Limb (tissue), 2 donors: Measurements from ENCODE around the gene DTD1.

Experiments
- DNase-seq, 2 donors: peaks; one replicate each; pipeline ENCODE4 v3.0.0-alpha.2; 2016; ENCODE audit errors: extremely low spot score in 2 of 2

Gene DTD1

DNA sequence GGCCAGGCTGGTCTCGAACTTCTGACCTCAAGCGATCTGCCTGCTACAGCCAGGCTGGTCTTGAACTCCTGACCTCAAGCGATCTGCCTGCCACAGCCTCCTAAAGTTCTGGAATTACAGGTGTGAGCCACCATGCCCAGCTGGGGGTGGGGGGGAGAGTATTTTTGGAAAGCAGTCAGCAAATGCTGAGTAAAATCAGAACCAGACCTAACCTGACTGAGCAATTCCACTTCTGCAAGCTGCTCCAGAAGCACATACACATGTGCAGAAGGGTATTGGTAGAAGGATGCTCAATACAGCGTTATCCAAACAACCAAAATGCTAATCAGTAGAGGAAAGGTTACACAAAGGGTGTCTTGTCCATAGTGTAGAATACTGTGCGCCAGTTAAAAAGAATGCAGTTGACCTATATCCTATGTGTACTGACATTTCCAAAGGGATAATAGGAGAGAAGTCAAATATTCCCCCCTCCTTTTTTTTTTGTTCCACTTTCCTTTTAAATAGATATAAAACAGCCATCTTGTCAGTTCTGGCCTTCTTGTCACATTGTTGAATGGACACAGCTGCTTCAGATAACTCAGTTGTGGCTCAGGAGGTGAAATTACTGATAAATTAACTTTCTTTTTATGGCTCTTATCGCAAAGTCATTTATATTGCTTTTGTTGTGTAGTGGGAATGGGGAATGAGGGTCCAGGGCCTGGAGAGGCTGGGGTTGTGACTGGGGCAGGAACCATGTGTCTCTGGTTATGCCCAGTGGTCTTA lies 74.6 kb downstream of the DTD1 start:
- no peak for DNase-seq

GRCh38 chr20:18663932-18664331 lies 76.1 kb downstream of the DTD1 start:
- no peak for DNase-seq

- no peak for DNase-seq
These were observed 77.3 kb downstream of the DTD1 start for GRCh38 chr20:18665135-18665534.

GRCh38 chr20:18666803-18667415 lies 79.1 kb downstream of the DTD1 start:
- no peak for DNase-seq

DNA sequence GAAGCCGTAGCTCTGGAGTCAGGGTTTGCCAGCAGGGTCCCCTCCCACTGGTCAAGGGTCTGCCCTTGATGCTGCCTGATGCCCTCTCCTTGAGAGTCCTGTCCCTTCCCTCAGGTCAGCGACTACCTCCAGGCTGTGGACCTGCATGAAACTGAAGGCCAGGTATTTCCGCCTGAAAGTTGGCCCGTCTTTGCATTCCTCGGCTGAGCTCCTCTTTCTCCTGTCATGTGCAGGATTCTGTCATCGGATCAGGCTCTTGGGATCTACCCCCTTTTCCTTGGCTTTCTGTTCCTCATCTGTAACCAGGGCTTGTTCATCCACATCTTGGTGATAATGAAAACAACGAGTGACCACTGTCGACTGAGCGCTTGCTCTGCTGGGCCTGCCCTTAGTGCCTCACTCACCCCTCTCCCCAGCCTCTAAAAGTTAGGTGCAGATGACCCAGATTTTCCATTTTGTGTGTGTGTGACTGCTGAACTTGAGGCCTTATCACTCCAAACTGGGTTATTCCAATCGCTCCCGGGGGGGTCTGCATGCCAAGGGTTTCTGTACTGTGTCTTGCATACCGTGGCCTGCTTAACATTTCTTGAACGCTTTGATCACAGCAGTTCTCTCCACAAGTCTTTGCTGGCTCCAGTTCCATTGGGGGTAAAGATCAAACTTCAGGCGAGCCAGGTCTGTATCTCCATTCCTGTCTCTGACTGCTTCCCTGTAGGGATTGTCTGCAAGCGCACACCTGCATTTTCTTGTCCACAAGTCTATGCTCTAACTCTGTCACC lies 81.6 kb downstream of the DTD1 start:
- no peak for DNase-seq

- DNase-seq = no peak
These were observed 83.4 kb downstream of the DTD1 start for GRCh38 chr20:18671203-18671710.

- no peak for DNase-seq
These were observed 85.0 kb downstream of the DTD1 start for GRCh38 chr20:18672834-18673233.

GRCh38 chr20:18676396-18676795 lies 88.5 kb downstream of the DTD1 start:
- DNase-seq = no peak

DNA sequence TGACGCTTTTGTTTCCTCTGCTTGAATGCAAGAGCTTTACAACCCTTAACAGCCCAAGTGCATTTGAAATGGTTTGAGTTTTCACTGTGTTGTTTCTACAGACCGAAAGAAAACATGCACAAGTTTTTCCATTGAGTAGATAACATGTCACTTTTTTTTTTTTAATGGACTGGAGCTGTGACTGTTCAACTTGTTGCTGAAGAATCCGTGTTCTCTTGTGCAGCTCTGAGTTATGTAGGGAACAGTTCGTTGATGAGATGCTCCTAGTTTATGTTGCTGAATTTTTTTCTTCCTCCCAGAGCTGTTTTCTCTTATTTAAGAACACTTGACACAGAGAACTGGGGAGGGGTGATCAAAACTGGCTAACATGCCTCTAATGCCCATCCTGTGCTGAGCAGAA lies 89.3 kb downstream of the DTD1 start:
- no peak for DNase-seq

DNA sequence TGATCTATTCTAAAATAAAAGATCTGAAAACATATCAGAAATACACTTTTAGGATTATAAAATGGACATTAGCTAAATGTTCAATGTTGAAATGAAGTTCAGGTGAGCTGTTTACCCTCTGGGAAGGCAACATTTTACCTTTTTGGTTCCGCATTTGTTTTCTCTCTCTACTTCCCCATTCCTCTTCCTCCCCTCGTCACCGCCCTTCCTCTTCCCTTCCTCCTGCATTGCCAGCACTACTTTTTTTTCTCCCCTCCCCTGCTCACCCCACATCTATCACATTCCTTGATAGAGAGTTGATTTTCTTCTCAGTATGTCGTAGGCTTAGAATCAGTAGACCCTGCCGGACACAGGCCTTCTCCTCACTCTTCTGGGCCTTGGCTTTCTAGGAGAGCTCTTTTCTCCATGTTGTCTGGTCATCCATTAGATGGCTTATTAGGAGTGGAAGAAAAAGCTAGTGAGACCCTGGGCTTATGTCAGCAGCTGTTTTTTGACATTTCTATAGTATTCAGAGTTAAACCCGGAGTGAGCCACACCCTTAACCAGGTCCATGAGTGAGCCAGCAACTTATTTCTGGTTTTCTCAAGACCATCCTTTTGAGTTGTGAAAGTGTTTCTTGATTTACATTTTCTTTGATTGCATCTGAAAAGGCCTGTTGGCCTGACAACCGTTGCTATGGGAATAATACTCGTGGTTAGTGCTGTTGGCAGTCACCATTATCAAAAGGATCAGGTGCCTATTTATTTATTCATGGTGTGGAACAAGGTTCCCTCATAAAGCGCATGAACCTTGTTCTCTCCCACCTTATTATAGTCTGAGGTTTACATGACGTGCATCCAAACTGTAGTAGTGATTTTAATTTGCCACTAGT lies 90.9 kb downstream of the DTD1 start:
- DNase-seq = no peak

DNA sequence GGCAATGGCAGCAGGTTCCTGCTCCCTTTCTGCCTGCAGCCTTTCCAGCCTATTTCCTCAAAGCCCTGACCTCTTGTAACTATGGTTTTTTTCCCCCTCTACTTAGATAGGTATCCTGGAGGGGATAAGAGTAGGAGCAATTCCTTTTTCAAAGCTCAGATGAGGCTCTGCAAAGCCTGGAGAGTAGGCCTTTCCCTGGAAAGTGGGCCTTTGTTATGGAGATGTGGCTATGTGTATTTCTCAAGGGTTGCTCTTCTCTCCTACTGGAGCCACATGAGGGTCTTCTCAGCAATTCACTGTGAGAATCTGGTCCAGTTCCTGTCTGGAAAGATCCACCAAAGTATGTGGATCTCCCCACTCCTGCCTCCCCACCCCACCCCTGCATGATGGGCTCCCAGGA lies 96.0 kb downstream of the DTD1 start:
- DNase-seq = no peak

DNA sequence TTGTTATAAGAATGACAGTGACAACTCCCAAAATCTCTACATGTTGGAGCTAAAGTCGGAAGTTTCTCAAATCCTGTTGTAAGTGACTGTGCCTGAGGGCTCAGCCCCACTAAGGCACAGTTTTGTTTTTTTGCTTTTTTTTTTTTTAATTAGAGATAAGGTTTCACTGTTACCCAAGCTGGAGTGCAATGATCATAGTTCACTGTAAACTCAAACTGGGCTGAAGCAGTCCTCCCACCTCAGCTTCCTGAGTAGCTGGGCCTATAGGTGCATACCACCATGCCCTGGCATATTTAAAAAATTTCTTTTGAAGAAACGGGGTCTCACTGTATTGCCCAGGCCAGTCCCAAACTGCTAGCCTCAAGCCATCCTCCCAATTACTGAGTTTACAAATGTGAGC lies 96.9 kb downstream of the DTD1 start:
- DNase-seq = no peak

- no peak for DNase-seq
These were observed 97.6 kb downstream of the DTD1 start for GRCh38 chr20:18685406-18685805.

- no peak for DNase-seq
These were observed 98.8 kb downstream of the DTD1 start for GRCh38 chr20:18686696-18687095.

GRCh38 chr20:18688676-18689075 lies 100.8 kb downstream of the DTD1 start:
- no peak for DNase-seq

DNA sequence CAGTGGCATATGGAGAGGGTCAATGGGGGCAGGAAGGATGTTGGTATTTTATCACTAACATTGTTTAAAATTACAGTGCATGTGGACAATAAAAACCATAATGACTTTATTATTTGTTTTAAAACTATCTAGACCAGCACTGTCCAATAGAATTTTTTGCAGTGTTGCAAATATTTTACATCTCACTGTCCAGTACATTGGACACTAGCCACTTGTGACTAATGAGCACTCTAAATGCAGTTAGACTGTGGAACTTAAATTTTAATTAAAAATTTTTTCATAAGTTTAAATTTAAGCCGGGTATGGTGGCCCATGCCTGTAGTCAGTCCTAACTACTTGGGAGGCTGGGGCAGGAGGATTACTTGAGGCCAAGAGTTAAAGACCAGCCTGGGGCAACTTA lies 101.7 kb downstream of the DTD1 start:
- no peak for DNase-seq

GRCh38 chr20:18692447-18692846 lies 104.6 kb downstream of the DTD1 start:
- DNase-seq = no peak

DNA sequence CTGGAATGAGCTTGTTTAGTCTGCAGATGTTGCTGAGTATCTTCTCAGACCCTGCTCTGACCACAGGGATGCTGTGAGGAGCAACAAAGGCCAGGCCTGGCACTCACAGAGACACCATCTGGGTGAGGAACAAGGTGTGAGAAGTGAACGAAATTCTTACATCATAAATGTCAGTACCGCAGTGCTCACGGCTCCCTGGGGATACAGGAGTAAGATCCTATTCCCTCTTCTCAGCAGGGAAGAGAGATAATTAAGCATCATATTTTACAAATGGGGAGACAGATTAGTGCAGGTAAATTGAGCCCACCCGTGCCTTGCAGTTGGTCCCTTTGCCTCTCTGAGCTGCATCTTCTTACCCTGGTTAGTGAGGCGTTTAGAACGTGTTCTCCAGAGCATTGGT lies 106.2 kb downstream of the DTD1 start:
- no peak for DNase-seq

DNA sequence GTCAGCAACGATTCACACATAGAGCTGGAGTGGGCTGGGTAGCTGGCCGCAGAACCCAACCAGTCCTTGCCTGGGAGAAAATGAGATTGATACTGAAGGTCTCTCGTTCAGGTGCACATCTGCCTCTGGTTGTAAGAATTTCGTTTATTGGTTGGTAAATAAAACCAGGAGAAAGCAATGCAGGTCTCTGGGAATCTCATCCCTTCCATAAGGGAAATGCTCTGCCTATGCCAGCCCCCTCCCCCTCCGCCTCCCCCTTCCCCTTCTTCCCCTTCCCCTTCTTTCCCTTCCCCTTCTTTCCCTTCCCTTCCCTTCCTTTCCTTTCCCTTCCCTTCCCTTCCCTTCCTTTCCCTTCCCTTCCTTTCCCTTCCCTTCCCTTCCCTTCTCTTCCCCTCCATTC lies 107.3 kb downstream of the DTD1 start:
- no peak for DNase-seq

GRCh38 chr20:18698735-18699380 lies 111.0 kb downstream of the DTD1 start:
- no peak for DNase-seq

DNA sequence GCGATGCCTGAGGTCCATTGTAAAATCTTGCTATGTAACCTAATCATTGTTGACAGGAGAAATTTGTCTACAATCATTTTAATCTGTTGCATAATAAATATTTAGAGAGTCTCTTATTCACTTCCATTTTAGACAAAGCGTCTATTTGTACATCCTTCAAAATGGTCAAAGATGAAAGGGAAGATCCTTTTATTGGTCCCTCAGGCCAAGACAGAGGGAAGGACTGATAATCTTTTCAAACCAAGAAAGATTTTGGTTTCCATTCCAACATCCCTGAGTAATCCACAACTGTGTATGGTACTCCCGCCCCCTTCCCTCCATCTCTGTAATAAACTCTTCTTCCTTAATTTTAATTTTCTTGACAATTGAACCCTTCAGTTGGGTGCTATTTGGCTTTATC lies 114.1 kb downstream of the DTD1 start:
- DNase-seq = no peak
